Osteocyte (in vitro differentiated cells): Measurements from ENCODE around the gene AP3S1. TPM values are rescaled to one million over a fixed set of nuclear protein-coding genes. Genes with fewer than 3 reads are reported as not detected.

ENCODE experiments used
- DNase-seq: peaks from one replicate; pipeline ENCODE4 v3.0.0; 2021; ENCODE audit warnings: mixed read lengths; ENCODE audit not compliant: unreplicated experiment; ENCODE audit errors: extremely low spot score
- H3K27ac Mint-ChIP-seq: one replicate; pipeline ENCODE4 v1.8.0; 2021; ENCODE audit warnings: mild to moderate bottlenecking, mixed read lengths; ENCODE audit not compliant: unreplicated experiment
- H3K27me3 Mint-ChIP-seq: one replicate; pipeline ENCODE4 v1.8.0; 2021; ENCODE audit warnings: mixed read lengths; ENCODE audit not compliant: unreplicated experiment
- H3K36me3 Mint-ChIP-seq: one replicate; pipeline ENCODE4 v1.8.0; 2021; ENCODE audit warnings: mixed read lengths; ENCODE audit not compliant: unreplicated experiment
- H3K4me1 Mint-ChIP-seq: one replicate; pipeline ENCODE4 v1.8.0; 2021; ENCODE audit warnings: mixed read lengths; ENCODE audit not compliant: unreplicated experiment
- H3K4me3 Mint-ChIP-seq: one replicate; pipeline ENCODE4 v1.8.0; 2021; ENCODE audit warnings: mild to moderate bottlenecking, moderate library complexity, mixed read lengths; ENCODE audit not compliant: unreplicated experiment
- H3K9me3 Mint-ChIP-seq: one replicate; pipeline ENCODE4 v1.8.0; 2021; ENCODE audit warnings: mixed read lengths; ENCODE audit not compliant: unreplicated experiment
- CTCF ChIP-seq: fragments of 200-600 bp; sonication (generic); IDR thresholded peaks from 2 replicates; pipeline ENCODE4 v1.5.0; 2021; ENCODE audit warnings: antibody characterized with exemption, mild to moderate bottlenecking, moderate library complexity
- total RNA-seq: library from RNA; stranded (reverse); gene quantifications from 2 replicates; pipeline ENCODE4 v1.2.1, GENCODE V29; 2021

Gene AP3S1
- total RNA-seq, 1 donor from 2014 or later = 102 TPM

- H3K27me3 Mint-ChIP-seq = peaks cover 6% of the 10 kb centered on the region
- H3K27ac Mint-ChIP-seq = no peak overlapping the region
- H3K9me3 Mint-ChIP-seq = no peaks in the 10 kb centered on the region
- DNase-seq = no peak
- no peaks in the 10 kb centered on the region for H3K36me3 Mint-ChIP-seq
- no peaks in the 10 kb centered on the region for H3K4me1 Mint-ChIP-seq
- no peak overlapping the region for H3K4me3 Mint-ChIP-seq
- no peak for TF ChIP-seq CTCF
Observed at GRCh38 chr5:115962565-115963402, 121.0 kb downstream of the AP3S1 start.

GRCh38 chr5:115963566-115963965, 121.8 kb downstream of the AP3S1 start:
- Mint-ChIP-seq H3K4me1 (no peaks in the 10 kb centered on the region), H3K9me3 (no peaks in the 10 kb centered on the region), H3K4me3 (no peak overlapping the region)

More at GRCh38 chr5:115963566-115963965, 121.8 kb downstream of the AP3S1 start:
- Mint-ChIP-seq H3K36me3 (no peaks in the 10 kb centered on the region), H3K27ac (no peak overlapping the region), H3K27me3 (peaks cover 14% of the 10 kb centered on the region)
- TF ChIP-seq CTCF = no peak
- no peak for DNase-seq

Other genes with a start within 250 kb of the AP3S1 start
- gene TICAM2, start 239.5 kb upstream of the AP3S1 start, total RNA-seq = 1.6 and 2.8 TPM in 2 replicates
- gene TMED7, start 215.9 kb upstream of the AP3S1 start, total RNA-seq = 108 and 109 TPM in 2 replicates
- 6.6 and 6.9 TPM in 2 replicates for gene CDO1, start 25.3 kb upstream of the AP3S1 start, total RNA-seq
- 51.2 and 52.4 TPM in 2 replicates for gene ATG12, start 370 bp upstream of the AP3S1 start, total RNA-seq
- gene LVRN, start 120.5 kb downstream of the AP3S1 start, total RNA-seq = 0.40 and 0.68 TPM in 2 replicates
- gene ARL14EPL, start 190.5 kb downstream of the AP3S1 start, total RNA-seq = not detected in 2 replicates
- gene COMMD10, start 243.1 kb downstream of the AP3S1 start, total RNA-seq = 21.2 and 26.3 TPM in 2 replicates